ENCODE data around the gene UBXN10. TPM values are rescaled to one million over a fixed set of nuclear protein-coding genes. Genes with fewer than 3 reads are reported as not detected.

Gene UBXN10, protein sequence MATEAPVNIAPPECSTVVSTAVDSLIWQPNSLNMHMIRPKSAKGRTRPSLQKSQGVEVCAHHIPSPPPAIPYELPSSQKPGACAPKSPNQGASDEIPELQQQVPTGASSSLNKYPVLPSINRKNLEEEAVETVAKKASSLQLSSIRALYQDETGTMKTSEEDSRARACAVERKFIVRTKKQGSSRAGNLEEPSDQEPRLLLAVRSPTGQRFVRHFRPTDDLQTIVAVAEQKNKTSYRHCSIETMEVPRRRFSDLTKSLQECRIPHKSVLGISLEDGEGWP
- not detected in 2 replicates for total RNA-seq (2014; rRNA removed; shearing (Covaris generic))

DNA sequence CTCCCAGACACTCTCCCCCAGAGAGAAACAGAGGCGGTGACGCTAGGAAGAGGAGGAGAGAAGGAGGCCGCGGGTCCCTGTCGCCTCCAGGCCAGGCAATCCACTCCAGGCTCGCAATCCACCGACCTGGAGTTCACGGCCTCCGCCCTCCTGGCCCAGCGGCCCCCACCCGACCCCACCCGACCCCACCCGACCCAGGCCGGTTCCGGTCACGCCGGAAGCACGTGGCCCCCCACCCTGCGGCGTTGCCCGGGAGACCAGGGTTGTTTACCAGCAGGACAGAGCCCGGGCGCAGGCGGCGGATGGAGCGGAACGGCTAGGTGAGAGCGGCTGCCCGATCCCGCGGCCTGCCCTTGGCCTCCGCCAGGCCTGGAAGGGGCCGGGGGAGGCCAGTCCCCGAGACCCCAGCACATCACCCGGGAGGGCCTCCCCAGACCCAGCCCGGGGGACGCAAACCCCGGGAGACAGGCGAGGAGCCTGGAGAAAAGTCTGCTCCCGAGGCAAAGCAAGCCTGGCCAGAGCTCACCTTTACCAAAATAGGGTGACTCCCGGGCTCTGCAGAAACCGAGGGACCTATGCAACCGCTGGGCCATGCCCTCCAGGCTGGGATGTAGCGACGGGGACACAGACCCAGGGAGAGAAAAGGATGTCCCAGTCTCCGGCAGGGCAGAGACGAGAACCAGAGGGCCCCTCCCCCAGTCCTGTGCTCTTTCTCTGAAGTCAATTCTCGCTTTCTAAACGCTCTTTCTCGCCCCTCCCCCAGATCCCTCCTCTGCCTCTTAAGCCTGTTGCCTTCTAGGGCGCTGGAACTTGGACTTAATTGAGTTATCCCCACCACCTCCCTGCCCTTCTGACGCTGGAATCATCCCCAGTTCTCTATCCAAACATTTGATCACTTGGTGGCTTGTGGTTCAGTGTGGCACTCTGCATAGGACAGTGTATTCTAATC is at the start of gene UBXN10, which contains the start of gene PLA2G2C:
Gene UBXN10 (plus strand): TSS at position 263 of the 949 bp plus-strand sequence. CDS start 4,466 bp downstream, outside the sequence.
Gene PLA2G2C (minus strand): TSS at position 685 of the 949 bp plus-strand sequence. CDS start 9,155 bp downstream, outside the sequence.
- Histone ChIP-seq H3K27ac (no peak within 1 kb of the TSS), H3K36me3 (no peaks in the 10 kb centered on the region), H3K4me1 (replicated peaks) (no peaks in the 10 kb centered on the region), H3K9me3 (replicated peaks) (no peaks in the 10 kb centered on the region), H3K4me3 (no peak within 1 kb of the TSS), H3K27me3 (replicated peaks) (peaks cover 60% of the 10 kb centered on the region)
- no peak for DNase-seq (ENCODE audit: low read depth in 1 of 2, low spot score in 2 of 2)

DNA sequence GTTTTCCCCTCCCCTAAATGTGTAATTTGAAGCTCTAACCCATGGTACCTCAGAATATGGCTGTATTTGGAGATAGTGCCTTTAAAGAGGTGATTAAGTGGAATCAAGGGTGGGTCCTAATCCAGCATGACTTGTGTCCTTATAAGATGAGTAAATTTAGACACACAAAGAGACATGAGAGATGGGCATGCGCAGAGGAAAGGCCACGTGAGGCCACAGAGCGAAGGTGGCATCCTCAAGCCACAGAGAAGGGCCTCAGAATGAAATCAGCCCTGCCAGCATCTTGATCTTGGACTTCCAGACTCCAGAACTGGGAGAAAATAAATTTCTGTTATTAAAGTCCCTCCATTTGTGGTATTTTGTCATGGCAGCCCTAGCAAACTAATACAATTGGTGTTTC is 49.6 kb upstream of the UBXN10 start:
- Histone ChIP-seq H3K4me3 (no peak overlapping the region), H3K27me3 (replicated peaks) (no peaks in the 10 kb centered on the region; the same call in 1 of the 2 replicates), H3K9me3 (replicated peaks) (no peaks in the 10 kb centered on the region), H3K36me3 (no peaks in the 10 kb centered on the region), H3K4me1 (replicated peaks) (no peaks in the 10 kb centered on the region), H3K27ac (no peak overlapping the region)
- DNase-seq (ENCODE audit: low read depth in 1 of 2, low spot score in 2 of 2): no peak

DNA sequence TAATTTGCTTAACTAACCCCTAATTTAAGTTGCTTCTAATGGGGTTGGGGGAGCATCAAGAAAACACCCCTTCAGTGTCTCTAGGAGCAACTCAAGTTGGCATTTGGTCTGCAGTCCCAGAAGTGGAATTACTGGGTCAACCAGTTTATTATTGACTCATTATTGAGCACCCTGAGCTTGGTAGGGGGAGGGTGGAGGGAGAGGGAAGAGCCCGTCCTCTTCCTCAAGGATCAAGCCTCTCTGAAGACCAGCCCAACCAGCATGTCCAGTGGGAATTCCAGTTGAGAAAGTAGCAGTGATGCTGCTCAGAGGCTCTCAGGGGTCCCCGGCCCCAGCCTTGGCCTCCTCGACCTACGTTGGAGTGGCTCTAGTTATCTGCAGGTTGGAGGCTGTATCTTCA is 48.8 kb upstream of the UBXN10 start:
- Histone ChIP-seq H3K4me3 (no peak overlapping the region), H3K27me3 (replicated peaks) (no peaks in the 10 kb centered on the region; the same call in 1 of the 2 replicates), H3K27ac (no peak overlapping the region), H3K4me1 (replicated peaks) (no peaks in the 10 kb centered on the region), H3K9me3 (replicated peaks) (no peaks in the 10 kb centered on the region), H3K36me3 (no peaks in the 10 kb centered on the region)
- DNase-seq (ENCODE audit: low read depth in 1 of 2, low spot score in 2 of 2): no peak

DNA sequence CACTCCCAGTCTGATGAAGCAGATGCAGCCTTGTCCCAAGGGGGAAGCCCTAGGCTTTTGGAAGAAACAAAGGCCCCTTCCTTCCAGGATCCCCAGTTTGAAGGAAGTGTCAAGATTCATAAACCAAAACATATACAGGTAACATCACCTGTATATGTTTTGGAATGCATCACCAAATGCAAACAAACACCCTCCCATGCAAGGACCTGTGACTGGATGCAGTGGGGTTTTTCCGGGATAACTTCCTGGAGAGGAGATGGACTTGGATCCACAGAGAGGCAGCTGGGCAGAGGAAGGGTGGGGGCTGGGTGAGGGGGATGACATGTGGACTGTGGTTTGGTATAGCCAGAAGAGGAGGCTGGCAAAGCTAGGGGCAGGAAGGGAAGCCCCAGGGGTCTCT is 48.3 kb upstream of the UBXN10 start:
- no peaks in the 10 kb centered on the region for H3K36me3 ChIP-seq
- H3K4me3 ChIP-seq: no peak overlapping the region
- DNase-seq (ENCODE audit: low read depth in 1 of 2, low spot score in 2 of 2): no peak
- no peaks in the 10 kb centered on the region for H3K9me3 ChIP-seq (replicated peaks)
- no peaks in the 10 kb centered on the region; the same call in 1 of the 2 replicates for H3K27me3 ChIP-seq (replicated peaks)
- no peak overlapping the region for H3K27ac ChIP-seq
- H3K4me1 ChIP-seq (replicated peaks): no peaks in the 10 kb centered on the region

DNA sequence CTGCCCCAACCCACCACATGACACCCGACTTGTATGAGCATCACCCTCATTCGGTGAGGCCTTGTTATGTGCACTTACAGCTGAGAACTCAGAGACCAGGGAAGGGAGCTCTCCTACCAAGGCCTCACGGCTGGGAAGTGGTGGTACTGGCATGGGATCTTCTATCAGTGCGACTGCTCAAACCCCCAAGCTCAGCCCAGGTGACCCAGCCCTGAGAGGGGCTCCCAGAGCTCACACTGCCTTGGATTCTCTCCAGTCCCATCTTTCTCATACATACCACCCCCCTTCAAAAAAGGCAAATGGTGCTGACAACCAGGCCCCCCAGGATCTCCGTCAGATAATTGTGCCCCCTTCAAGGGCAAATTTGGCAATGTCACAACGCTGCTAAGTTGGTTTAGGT is 47.5 kb upstream of the UBXN10 start:
- no peak overlapping the region for H3K27ac ChIP-seq

DNA sequence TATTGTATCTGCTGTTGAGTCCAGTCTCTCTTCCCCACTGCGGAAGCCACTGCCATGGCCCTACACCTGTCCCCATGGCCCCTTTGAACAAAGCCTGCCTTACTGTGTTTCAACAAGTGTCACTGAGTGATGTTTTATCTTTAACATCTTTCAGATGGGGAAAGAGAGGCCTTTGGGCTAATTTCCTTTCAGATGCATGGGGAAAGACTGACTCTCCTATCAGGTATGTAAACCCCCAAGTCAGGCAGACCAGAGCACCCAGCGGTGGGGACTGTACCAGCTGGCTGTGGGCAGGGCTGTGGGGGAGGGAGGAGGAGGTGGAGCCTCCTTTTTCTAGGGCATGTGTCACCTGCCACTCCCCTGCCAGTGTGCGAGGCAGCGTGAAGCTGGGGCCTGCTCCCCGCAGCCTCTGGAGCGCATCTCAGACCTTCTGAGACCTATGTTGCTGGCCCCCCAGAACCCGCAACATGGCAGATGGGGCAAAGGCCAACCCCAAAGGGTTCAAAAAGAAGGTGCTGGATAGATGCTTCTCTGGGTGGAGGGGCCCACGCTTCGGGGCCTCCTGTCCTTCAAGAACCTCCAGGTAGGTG is 46.8 kb upstream of the UBXN10 start, which contains the start of gene PLA2G2F:
Gene PLA2G2F (plus strand): TSS at position 363 of the 590 bp plus-strand sequence. CDS start 105 bp downstream, at position 468.
- H3K9me3 ChIP-seq (replicated peaks): no peaks in the 10 kb centered on the region
- DNase-seq (ENCODE audit: low read depth in 1 of 2, low spot score in 2 of 2): no peak
- H3K4me3 ChIP-seq: no peak within 1 kb of the TSS
- H3K27ac ChIP-seq: no peak within 1 kb of the TSS
- H3K36me3 ChIP-seq: no peaks in the 10 kb centered on the region
- H3K4me1 ChIP-seq (replicated peaks): no peaks in the 10 kb centered on the region
- no peaks in the 10 kb centered on the region; the same call in 1 of the 2 replicates for H3K27me3 ChIP-seq (replicated peaks)

More for the DNA sequence above, 47.5 kb upstream of the UBXN10 start:
- Histone ChIP-seq H3K4me1 (replicated peaks) (no peaks in the 10 kb centered on the region), H3K36me3 (no peaks in the 10 kb centered on the region), H3K27me3 (replicated peaks) (no peaks in the 10 kb centered on the region; the same call in 1 of the 2 replicates), H3K4me3 (no peak overlapping the region), H3K9me3 (replicated peaks) (no peaks in the 10 kb centered on the region)
- DNase-seq (ENCODE audit: low read depth in 1 of 2, low spot score in 2 of 2): no peak

DNA sequence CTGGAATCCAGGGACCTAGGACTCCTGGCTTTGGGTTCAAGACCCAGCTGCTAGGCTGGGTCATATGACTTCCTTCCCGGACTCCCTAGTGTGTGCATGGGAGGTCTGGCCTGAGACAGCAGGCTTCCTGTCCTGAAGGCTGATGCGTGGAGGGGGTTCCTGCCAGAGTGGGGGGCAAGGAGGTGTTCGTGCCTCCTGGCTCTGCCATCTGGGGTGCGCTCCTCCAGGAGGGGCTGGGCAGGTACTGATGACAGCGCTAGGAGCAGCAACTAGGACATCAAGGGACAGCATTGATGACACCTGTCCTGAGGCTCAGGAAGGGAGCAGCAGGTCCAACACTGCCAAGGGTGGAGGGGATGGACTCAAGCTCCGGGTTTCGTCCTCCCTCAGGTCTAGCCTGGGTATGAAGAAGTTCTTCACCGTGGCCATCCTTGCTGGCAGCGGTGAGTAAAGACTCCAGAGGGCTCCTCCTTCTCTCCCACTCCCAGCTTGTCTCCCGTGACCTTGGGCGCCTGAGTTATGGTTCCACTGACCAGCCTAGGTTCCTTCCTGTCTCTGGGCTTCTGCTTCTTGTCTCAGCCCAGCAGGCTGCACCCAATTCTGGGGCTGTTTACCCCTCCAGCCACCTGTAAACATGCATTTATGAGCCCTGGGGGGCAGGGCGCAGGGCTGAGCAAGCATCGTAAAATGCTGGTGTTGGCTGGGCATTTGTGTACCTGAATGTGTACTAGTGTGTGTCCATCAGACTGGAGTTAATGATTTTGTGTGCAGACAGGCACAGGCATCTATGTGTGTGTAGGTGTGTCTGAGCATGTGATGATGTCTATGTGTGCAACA is 45.9 kb upstream of the UBXN10 start:
- no peak overlapping the region for H3K4me3 ChIP-seq
- H3K9me3 ChIP-seq (replicated peaks): no peaks in the 10 kb centered on the region
- H3K27me3 ChIP-seq (replicated peaks): no peaks in the 10 kb centered on the region; the same call in 1 of the 2 replicates
- no peaks in the 10 kb centered on the region for H3K36me3 ChIP-seq
- no peak overlapping the region for H3K27ac ChIP-seq
- no peak for DNase-seq (ENCODE audit: low read depth in 1 of 2, low spot score in 2 of 2)
- no peaks in the 10 kb centered on the region for H3K4me1 ChIP-seq (replicated peaks)

DNA sequence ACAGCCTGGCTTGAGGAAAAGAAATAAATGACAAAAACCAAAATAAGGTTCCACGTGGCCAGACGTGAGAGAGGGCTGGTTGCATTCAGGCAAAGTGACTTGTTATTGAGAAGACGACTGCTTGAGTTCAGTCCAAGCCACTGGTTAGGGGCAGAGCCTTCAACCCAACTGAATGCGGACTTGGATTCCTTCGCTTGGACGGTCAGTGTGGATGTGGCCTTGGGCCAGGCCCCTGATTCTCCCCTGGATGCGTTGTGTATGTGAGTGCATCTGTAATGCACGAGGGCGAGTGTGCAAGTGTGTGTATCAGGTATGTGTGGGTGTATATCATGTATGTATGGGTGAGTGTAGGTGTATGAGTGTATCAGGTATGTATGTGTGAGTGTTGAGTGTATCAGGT is 44.9 kb upstream of the UBXN10 start:
- H3K4me1 ChIP-seq (replicated peaks): no peaks in the 10 kb centered on the region
- no peak for DNase-seq (ENCODE audit: low read depth in 1 of 2, low spot score in 2 of 2)
- no peak overlapping the region for H3K27ac ChIP-seq
- no peak overlapping the region for H3K4me3 ChIP-seq
- H3K27me3 ChIP-seq (replicated peaks): no peaks in the 10 kb centered on the region; the same call in 1 of the 2 replicates
- no peaks in the 10 kb centered on the region for H3K36me3 ChIP-seq
- H3K9me3 ChIP-seq (replicated peaks): no peaks in the 10 kb centered on the region

DNA sequence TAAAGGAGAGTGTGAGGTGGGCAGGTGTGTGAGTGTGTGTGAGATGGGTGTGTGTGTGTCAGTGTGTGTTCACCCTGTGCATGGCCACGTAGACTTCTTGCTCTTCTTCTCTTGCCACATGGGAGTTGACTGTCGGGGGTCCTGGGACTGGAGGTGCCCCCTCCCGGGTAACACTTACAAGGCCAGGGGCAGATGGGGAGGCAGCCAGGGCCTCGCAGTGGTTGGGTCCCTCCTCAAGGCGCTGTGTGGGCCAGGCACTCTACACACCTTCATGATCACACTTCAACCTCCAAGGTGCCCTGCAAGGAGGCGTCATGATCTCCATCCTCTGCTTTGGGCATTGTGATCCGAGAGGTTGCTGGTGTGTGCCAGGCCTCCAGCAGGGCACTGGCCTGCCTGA is 44.4 kb upstream of the UBXN10 start:
- Histone ChIP-seq H3K4me3 (no peak overlapping the region), H3K36me3 (no peaks in the 10 kb centered on the region), H3K9me3 (replicated peaks) (no peaks in the 10 kb centered on the region), H3K27me3 (replicated peaks) (no peaks in the 10 kb centered on the region; the same call in 1 of the 2 replicates), H3K4me1 (replicated peaks) (no peaks in the 10 kb centered on the region), H3K27ac (no peak overlapping the region)
- DNase-seq (ENCODE audit: low read depth in 1 of 2, low spot score in 2 of 2): no peak

DNA sequence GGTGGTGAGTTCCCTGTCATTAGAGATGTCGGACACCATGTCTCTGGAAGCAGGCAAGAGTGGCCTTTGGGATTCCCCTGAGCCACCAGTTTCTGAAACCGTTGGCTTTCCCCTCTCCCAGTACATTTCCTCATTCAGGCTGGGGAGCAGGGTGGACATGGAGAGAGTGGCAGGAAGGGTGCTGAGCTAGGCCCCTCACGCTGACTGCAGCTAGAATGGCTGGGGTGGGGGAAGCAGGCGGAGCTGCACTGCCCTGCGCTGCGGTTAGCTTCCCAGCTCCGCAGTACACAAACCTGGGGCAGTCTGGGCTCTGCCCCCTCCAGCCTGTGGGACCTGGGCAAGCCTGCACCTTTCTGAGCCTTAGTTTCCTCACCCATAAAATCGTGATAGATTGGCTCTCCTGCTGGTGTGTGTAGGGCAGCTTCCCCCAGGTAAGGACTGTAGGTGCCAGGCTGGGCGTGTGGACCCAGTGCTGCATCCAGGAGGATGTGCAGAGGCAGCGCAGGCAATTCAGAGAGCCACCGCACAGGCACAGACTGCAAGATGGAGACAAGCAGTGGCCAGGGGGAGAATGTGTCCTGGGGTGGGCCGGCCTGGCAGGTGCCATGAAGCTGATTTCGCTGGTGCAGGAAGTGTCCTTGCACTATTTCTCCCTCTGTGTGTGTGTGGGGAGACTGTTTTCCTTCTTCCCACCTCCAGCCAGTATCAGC is 43.7 kb upstream of the UBXN10 start:
- Histone ChIP-seq H3K36me3 (no peaks in the 10 kb centered on the region), H3K4me1 (replicated peaks) (no peaks in the 10 kb centered on the region), H3K9me3 (replicated peaks) (no peaks in the 10 kb centered on the region), H3K4me3 (no peak overlapping the region), H3K27ac (no peak overlapping the region), H3K27me3 (replicated peaks) (no peaks in the 10 kb centered on the region; the same call in 1 of the 2 replicates)
- no peak for DNase-seq (ENCODE audit: low read depth in 1 of 2, low spot score in 2 of 2)

DNA sequence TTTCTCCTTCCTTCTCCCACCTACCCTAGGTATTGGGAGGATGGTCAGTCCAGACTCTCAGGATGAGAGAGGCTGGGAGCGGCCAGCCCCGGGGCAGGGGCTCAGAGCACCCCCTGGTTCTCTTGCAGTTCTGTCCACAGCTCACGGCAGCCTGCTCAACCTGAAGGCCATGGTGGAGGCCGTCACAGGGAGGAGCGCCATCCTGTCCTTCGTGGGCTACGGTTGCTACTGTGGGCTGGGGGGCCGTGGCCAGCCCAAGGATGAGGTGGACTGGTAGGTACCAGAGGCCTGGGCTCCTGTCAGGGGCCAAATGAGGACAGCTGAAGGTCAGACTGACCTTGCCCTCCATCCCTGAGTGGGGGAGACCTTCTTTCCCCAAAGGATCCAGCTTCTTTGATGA is 42.6 kb upstream of the UBXN10 start:
- no peak for DNase-seq (ENCODE audit: low read depth in 1 of 2, low spot score in 2 of 2)
- Histone ChIP-seq H3K27me3 (replicated peaks) (no peaks in the 10 kb centered on the region; the same call in 1 of the 2 replicates), H3K27ac (no peak overlapping the region), H3K4me3 (no peak overlapping the region), H3K36me3 (no peaks in the 10 kb centered on the region), H3K4me1 (replicated peaks) (no peaks in the 10 kb centered on the region), H3K9me3 (replicated peaks) (no peaks in the 10 kb centered on the region)

DNA sequence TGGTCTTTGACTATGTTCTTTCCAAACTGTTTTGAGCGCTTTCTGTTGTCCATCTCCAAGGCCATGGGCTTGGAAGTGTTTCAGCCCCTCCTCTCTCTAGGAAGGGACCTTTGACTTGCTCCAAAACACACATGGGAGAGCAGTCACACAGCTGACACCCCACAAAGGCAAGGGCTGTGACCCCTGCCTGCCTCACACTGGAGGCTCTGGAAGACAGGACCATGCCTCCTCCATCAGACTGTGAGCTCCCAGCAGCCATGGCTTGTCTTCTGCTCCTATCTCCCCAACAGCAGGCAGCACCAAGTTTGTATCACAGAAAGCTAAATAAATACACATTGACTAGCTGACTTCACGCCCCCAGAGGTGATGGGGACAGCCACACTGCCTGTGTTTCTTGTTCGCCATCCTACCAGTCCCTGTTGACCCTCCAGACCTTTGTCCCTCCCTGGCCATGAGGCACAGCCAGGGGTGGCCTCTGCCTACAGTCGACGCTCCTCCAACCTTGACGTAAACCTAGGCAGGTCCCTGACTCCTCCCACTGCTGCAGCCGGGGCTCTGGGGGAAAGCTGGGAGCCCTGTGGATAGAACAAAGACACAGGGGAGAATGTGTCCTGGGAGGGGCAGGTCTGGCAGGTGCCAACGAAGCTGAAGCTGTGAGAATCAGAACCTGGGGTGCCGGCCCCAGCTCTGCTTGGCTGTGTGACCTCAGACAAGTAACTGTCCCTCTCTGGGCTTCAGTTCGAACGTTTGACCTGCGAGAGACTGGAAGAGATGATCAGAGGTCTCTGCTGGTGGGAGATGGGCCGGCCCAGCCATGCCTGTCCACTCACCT is 41.9 kb upstream of the UBXN10 start:
- DNase-seq (ENCODE audit: low read depth in 1 of 2, low spot score in 2 of 2): no peak
- H3K36me3 ChIP-seq: no peaks in the 10 kb centered on the region
- no peaks in the 10 kb centered on the region for H3K9me3 ChIP-seq (replicated peaks)
- no peaks in the 10 kb centered on the region; the same call in 1 of the 2 replicates for H3K27me3 ChIP-seq (replicated peaks)
- no peak overlapping the region for H3K27ac ChIP-seq
- H3K4me3 ChIP-seq: no peak overlapping the region
- H3K4me1 ChIP-seq (replicated peaks): no peaks in the 10 kb centered on the region
